ENCODE results near the gene SLC25A22.

The SLC25A22 gene

GRCh38 chr11:821512-822371 lies 23.7 kb upstream of the SLC25A22 start:
- DNase-seq (ENCODE audit: low spot score), result no peak

- no peak for DNase-seq (ENCODE audit: low spot score)
These were observed 22.8 kb upstream of the SLC25A22 start for GRCh38 chr11:820655-821511.

GRCh38 chr11:819943-820649 lies 22.0 kb upstream of the SLC25A22 start:
- DNase-seq (ENCODE audit: low spot score), result peak; percentile 54

- DNase-seq (ENCODE audit: low spot score), result peak; percentile 84
These were observed 21.2 kb upstream of the SLC25A22 start for GRCh38 chr11:819129-819931.

- DNase-seq (ENCODE audit: low spot score), result no peak
These were observed 20.5 kb upstream of the SLC25A22 start, which contains the start of gene PNPLA2 for GRCh38 chr11:818396-819128. PNPLA2 (plus strand) TSS chr11:818914; CDS start chr11:819719, 805 bp downstream.

GRCh38 chr11:816433-816779 lies 18.3 kb upstream of the SLC25A22 start:
- no peak for DNase-seq (ENCODE audit: low spot score)

GRCh38 chr11:815675-816432 lies 17.8 kb upstream of the SLC25A22 start:
- DNase-seq (ENCODE audit: low spot score), result no peak

GRCh38 chr11:813456-814096 lies 15.5 kb upstream of the SLC25A22 start:
- no peak for DNase-seq (ENCODE audit: low spot score)

GRCh38 chr11:813072-813455 lies 15.0 kb upstream of the SLC25A22 start:
- no peak for DNase-seq (ENCODE audit: low spot score)

- no peak for DNase-seq (ENCODE audit: low spot score)
These were observed 14.3 kb upstream of the SLC25A22 start for GRCh38 chr11:812390-812789.

GRCh38 chr11:811446-812245 lies 13.6 kb upstream of the SLC25A22 start:
- DNase-seq (ENCODE audit: low spot score), result no peak

- DNase-seq (ENCODE audit: low spot score), result no peak
These were observed 12.0 kb upstream of the SLC25A22 start for GRCh38 chr11:810040-810567.

- DNase-seq (ENCODE audit: low spot score), result peak; percentile 96
These were observed 11.4 kb upstream of the SLC25A22 start, which contains the start of gene RPLP2 for GRCh38 chr11:809287-810039. RPLP2 (plus strand) TSS chr11:809967; CDS start chr11:810235, 268 bp downstream.

GRCh38 chr11:808427-809286 lies 10.6 kb upstream of the SLC25A22 start:
- peak; percentile 76 for DNase-seq (ENCODE audit: low spot score)

- DNase-seq (ENCODE audit: low spot score), result no peak
These were observed 6.5 kb upstream of the SLC25A22 start for GRCh38 chr11:804599-804964.

GRCh38 chr11:803770-804598 lies 5.9 kb upstream of the SLC25A22 start:
- no peak for DNase-seq (ENCODE audit: low spot score)

All from pons (tissue), 1 donor.